EL (cell line): Measurements from ENCODE around the gene CUX1.

ENCODE experiments used
- DNase-seq: peaks from one replicate; pipeline ENCODE4 v3.0.0-alpha.2; 2016

CUX1 gene

DNA sequence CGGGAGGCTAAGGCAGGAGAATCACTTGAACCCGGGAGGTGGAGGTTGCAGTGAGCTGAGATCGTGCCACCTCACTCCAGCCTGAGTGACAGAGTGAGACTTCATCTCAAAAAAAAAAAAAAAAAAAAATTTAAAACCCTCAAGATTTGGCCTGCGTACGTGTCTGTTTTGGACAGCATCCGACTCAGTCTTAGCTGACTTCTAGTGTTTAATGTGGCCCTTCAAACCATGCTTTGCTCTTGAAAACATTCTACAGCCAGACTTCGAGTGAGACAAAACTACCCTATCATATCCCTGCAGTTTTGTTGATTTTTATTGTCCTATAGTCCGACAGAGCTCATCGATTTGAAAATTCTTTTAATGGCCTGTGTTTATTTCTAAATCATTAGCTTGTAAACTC is 242.1 kb downstream of the CUX1 start:
- DNase-seq, result no peak

DNA sequence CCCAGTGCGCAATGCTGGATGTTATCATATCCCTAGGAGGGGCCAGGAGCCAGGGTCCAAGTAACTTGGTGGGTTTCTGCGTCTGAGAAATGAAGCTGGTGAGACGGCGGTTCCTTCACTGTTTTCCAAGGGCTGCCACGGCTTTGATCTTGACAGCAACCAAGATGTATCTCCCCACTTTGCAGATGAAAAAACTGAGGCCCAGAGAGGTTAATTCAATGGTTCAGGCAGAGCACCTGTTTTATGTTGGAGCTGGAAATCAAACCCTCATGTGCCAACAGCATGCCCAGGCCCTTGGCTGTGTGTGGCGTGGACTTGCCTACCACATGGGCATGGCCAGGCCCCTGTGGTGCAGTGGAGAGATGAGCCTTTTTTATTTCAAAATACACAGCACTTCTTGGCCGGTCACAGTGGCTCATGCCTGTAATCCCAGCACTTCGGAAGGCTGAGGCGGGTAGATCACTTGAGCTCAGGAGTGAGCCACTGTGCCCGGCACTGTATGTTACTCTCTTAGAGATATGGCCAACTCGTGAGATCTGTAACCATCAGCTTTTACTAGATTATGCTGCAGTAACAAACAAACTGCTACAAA is 244.0 kb downstream of the CUX1 start:
- no peak for DNase-seq

DNA sequence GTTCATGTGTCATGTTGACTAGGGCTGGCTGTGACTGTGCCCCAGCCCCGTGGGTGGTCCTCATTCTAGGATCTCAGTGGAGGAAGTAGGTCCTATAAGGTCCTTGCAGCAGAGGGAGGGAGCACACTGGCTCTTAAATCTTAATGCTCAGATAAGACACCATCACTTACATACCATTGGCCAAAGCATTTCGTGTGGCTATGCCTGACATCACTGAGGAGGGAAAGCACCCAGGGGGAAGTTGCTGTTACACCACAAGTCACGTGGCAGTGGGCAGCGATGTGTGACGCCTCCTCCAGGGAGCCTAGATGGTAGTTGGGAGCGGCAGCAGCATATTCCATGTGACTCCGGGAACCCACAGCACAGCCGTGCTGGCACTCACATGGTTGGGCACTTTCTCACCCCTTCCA is 244.6 kb downstream of the CUX1 start:
- peak; percentile 18 for DNase-seq

DNA sequence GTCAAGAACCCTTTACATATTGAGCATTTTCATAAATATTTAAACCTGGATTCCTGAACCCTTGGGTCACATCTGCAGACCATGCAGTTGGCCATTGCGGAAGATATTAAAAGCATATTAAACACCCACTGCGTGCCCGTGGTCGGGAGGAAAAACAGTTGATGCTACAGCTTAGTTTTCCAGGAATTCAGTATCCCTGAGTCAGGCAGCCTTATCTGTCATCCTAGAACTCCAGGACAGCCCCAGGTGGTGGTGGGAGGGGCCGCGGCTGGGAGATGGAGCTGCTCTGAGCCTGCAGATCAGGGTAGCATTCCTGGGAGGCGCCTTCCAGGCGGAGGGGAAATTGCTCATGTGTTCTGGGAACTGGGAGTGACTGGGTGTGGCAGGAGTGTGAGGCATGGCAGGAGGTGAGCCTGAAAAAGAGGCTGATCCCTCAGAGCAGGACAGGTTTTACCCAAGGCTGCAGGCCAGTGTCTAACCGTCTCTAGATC is 246.3 kb downstream of the CUX1 start:
- DNase-seq, result peak; percentile 80

DNA sequence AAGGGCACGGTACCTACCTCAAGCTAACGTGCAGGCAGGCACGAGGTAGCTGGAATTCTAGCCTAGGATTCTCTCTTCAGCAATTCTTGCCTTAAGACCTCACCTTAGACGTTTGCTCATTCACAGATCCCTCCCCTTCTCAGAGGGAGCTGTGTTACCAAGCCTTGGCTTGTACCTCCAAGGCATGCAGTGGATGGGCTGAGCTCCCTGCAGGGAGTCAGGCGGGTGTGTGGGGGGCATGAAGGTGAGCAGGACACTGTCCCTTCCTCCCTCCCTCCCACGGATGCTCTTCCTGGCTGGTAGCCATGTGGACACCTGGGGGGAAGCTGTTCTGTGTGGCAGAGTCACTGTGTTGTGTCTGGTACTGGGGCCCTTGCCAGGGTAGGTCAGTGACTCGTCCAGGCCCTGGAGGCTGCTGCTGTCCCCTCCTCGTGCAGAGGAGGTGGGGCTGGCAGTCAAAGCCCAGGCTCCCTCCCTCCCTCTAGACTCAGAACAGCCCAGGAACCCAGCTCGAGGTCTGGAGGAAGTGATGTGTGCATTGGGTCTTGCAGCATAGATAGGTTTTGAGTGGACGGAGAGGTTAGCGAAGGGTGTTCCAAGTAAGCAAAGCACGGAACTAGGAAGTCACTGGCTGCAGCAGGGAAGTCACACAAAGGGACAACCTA is 247.1 kb downstream of the CUX1 start:
- peak; percentile 35 for DNase-seq

DNA sequence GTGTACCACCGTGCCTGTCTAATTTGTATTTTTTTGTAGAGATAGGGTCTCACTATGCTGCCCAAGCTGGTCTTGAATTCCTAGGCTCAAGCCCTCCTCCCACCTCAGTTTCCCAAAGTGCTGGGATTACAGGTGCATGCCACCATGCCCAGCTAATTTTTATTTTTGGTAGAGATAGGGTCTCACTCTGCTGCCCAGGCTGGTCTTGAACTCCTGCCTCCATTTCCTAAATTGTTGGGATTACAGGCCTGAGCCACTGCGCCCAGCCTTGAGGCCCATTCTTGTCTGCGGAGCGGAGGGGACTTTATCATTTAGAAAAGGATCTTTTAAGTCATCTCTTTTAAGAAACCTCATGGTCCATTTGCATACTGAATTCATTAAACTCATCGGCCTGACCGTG is 247.8 kb downstream of the CUX1 start:
- DNase-seq, result no peak

DNA sequence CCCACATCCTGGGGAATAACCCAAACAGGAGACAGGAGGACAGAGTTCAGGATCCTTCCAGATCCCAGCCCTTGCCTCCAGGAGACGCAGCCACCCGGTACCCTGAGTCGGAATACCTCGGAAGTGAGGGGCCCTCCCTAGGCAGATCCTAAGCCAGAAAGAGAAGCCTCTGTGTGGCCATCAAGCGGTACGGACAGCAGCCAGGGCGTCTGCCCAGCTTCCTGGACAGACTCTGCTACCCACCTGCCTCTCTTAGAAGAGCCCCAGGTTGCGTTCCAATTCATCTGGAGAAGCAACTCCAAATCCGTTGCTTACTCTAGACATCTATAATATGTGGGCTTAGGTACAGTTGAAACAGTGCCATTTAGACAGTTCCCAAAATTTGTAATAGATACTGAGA is 249.1 kb downstream of the CUX1 start:
- DNase-seq, result no peak

DNA sequence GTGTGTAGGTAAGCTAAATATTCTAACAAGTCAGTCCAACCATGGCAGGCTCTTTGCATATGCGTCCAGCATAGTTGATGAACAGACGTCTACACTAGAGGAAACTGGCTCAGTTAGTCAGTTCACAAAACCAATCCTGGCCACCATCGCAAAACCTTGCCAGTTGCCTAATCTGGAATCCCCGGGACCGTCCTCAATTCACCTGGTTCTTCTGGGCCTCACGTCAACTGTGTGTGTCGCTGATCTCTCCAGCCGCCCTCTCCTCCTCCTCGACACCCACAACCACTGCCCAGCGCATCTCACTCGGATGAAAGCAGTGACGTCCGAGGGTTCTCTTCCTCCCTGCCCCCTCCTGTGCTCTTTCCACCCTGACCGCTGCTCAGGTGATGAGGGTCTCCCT is 251.4 kb downstream of the CUX1 start:
- no peak for DNase-seq

DNA sequence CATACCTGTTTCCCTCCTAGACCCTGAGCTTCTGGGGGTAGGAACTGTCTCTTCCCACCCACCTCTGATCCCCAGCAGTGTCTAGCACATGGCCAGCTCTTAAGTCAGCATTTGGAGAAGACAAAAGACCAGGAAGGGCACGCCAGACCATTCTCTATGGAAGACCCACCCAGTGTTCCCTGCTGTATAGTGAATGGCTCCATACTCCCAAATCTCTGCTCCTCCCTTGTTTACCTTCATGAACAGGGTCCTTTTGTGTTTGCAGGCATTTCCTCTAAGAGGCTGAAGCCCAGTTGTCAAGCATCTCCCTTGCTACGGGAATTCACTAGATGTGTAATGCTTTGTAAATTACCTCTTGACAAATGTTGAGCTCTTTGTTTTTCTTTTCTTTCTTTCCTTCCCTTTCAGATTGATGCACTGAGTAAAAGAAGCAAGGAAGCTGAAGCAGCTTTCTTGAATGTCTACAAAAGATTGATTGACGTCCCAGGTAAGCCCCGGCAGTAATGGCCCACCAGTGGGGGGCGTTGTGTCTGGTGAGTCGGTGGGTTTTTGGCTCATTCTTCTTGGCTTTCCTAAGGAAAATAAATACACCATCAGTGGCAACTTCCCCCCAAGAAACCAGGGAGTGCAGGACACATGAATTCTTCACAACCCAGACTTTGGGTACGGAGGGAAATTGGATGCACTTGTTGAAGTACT is 252.7 kb downstream of the CUX1 start:
- DNase-seq, result no peak

DNA sequence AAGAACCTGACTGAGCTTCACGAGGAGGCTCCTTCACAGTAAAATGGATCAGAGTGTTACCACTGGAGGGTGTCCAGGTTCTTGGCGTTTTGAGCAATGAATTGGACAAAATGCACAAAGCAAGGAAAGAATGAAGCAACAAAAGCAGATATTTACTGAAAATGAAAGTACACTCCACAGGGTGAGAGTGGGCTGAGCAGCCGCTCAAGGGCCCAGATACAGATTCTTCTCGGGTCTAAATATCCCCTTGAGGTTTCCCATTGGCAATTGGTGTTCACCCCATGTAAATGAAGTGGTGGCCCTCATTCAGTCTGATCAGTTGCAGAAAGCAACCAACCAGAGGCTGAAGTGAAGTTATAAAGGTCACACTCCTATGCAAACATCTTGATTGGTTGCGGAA is 254.6 kb downstream of the CUX1 start:
- no peak for DNase-seq

DNA sequence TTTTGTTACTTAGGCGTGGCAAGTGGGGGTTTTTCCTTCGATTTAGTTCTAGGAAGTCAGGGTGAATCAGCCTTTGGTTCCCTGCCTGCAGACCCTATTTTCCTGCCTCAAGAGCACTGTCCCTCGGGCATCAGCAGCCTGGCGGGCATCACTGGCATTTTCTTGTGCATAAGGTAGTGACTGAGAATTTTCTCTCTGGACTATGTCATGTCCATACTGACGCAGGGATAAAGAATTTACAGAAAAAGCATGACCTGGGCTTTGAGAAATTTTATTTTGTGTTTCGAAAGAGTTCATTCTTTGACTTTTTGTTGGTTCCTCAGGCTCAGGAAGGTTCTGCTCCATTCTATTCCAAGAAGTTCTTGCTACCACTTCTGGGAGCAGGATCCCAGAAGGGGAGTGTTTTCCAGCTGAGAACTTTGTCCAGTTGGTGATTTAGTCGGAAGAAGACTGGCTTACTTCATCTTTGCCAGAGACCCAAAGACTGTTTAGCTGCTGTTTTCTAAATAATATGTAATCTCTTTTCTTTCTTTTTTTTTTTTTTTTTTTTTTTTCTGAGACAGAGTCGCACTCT is 255.3 kb downstream of the CUX1 start:
- peak; percentile 77 for DNase-seq

DNA sequence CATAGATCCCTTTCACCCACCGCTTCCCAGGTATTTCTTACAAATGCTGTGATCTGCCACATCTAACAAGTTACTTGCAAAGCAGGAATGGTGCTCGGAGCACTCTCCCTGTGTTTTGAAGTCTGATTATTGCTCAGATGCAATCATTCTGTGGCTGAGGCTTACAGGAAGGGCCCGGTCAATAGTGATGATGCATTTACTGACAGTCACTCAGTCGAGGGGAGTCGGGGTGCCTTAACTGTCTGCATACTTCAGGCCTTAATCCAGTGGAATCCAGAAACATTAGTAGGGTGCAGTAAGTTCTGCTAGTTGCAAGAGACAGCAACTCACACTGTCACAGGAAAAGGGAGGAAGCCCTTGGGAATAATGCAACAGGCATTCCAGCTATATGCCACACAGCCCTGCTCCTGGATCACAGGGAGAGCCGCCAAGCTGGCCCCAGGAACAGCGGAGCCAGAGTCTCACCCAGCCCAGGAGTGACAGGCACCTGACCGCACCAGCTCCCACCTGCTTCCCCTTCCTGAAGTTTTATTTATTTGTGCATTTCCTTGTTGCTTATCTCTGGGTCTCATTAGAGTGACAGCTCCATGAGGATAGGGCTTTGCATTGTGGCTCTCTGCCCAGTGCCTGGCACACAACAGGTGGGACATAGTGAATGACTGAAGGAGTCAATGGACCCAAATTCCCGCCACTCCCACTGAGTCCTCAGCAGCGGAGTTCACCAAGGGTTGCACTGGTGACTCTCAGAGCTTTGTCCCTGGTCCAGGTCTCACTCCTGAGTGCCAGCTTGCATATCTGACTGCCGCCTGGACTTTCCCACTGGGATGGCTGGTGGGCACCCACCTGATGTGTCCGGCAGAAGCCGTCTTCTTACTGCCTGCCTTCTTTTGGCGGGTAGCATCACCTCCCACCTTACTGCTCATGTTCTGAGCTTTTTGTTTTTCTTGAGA is 256.8 kb downstream of the CUX1 start:
- DNase-seq, result peak; percentile 73

DNA sequence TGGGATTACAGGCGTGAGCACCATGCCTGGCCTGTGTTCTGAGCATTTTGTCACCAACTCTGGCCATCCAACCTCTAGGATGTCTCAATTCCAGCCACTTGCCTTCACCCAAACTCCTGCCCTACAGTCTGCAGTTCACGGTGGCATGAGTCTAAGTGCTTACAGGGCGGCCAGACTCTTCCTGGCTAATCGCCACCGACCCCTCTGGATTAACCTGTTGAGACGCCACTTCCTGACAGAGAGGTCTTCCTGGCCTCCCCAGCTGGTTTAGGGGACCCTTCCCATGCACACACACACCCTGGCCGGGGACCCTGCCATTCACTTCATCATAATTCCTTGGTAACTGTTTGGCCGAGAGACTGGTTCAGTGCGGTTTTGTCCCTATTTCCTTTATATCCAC is 257.7 kb downstream of the CUX1 start:
- DNase-seq, result no peak

DNA sequence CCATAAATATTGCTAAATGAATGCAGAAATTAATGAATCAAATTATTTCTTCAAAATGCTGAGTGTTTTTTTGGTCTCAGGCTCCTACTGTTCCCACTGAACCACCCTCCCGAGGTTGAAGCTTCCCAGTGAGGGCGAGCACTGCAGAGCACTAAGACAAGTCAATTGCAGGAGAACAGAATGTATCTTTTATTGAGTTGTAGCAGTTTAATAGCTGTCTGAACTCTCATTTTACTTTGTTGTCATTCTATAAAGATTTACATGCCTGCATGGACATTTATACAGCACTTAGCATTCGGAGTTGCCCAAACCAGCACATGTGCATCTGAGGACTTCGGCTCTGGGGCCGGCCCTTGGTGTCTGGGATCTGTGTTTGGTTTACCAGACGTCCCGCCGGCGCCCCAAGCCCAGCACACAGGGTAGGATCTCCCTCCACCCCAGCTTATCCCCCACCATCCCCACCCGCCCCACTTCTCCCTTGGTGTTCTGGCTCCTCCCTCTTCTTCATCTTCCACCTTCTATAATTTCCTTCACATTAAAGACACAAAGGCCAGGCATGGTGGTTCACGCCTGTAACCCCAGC is 258.2 kb downstream of the CUX1 start:
- DNase-seq, result no peak

DNA sequence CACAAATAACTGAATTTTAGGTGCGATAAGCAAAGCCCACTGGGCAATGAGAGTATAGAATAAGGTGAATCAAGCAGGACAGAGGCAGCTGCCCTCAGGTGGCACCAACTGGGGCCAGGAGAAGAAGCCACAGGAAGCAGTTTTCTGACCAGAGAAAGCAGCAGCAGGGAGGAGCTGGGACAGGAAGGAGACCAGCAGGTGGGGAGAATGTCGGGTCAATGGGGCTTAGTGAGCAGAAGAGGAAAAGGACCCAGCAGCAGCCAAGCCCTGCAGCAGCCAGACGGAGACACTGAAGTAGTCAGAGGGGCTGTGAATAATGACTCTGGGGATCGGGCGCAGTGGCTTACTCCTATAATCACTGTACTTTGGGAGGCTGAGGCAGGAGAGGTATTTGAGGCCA is 259.7 kb downstream of the CUX1 start:
- DNase-seq, result no peak

DNA sequence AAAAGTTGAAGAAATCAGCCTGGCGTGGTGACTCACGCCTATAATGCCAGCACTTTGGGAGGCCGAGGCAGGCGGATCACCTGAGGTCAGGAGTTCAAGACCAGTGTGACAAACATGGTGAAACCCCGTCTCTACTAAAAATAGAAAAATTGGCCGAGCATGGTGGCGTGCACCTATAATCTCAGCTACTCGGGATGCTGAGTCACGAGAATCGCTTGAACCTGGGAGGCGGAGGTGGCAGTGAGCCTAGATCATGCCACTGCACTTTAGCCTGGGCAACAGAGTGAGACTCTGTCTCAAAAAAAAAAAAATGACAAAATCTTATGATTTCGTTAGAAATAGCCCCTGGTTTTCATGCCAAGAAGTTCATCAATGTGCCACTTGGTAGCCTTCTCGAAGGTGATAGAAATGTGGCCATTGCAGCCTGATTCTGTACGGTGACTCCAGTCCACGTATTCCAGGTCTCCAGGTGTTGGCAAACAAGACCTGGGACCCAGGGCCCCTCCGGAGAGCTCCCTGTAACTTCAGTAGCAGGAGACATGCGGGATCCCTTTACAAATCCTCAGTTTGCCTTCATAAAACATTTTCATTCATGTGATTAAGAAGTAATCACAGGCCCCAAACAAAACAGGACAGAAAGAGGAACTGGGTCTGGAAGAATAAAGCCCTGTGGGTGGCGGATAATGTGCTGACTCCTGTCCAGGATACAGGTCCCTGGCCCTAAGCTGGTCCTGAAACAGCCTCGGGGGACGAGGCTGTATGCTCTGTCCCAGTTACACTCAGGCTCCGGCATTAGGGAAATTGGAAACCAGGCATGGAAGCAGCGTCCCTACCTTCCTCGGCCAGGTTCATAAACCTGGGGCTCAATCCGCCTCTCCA is 262.0 kb downstream of the CUX1 start:
- DNase-seq, result no peak

DNA sequence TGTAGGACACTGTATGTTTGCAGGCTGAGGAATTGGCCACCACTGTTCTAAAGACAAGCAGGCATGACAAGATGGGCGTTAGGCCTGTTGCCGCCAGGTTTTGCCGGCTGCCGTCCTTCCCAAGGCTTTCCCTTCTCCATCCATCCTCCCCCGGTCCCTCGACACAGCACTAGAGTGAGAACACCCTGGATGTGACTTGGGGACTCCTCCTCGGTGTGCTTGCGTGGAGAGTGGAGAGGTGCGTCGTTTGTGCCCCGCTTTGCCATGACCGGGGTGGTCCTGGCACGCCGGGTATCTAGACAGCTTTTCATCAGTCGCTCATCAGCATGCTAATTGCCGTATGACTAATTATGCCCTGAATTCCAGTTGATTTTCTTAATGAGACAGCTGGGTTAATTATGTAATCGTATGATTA is 262.6 kb downstream of the CUX1 start:
- no peak for DNase-seq

DNA sequence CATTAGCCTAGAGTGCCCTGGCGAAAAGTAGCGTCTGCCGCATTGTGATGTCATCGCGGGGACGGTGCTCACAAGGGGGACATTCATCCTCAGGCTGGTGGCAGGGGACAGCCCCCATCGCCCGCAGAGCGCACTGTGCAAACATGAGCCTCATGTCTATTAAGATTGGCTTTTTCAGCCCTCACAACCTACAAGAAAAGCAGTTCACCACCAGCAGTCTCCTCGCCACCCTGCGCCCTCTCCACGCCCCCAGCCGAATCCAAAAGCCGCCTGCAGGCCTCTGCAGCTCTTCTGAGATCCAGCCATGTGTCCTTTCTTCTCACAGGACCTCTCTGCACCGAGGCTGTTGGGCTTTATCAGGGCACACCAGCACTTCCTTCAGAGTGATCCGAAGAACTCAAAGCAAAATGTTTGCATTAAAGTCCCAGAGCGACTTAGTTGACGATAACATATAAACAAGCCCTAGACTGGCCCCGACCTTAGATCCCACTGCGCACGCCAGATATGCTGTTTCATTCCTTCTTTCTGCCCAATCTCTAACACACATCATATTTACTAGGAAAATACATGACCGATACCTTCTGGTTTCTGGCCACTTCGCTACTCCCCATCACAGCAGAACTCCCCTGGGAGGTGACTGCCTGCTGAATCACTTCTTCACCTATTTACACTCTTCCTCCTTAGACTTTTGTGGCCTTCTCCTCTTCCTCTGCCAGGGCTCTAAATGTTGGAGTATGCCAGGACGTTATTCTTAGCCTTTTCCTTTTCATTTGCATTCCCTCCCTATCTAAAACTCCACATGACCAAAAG is 263.2 kb downstream of the CUX1 start:
- no peak for DNase-seq

DNA sequence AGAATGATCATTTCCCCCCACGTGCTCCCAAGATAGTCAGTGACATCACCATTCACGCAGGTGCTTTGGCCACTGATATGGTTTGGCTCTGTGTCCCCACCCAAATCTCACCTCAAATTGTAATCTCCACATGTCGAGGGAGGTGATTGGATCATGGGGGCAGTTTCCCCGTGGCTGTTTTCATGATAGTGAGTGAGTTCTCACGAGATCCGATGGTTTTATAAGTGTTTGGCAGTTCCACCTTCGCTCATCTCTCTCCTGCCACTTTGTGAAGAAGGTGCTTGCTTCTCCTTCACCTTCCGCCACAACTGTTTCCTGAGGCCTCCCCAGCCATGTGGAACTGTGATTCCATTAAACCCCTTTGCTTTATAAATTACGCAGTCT is 263.8 kb downstream of the CUX1 start:
- no peak for DNase-seq

DNA sequence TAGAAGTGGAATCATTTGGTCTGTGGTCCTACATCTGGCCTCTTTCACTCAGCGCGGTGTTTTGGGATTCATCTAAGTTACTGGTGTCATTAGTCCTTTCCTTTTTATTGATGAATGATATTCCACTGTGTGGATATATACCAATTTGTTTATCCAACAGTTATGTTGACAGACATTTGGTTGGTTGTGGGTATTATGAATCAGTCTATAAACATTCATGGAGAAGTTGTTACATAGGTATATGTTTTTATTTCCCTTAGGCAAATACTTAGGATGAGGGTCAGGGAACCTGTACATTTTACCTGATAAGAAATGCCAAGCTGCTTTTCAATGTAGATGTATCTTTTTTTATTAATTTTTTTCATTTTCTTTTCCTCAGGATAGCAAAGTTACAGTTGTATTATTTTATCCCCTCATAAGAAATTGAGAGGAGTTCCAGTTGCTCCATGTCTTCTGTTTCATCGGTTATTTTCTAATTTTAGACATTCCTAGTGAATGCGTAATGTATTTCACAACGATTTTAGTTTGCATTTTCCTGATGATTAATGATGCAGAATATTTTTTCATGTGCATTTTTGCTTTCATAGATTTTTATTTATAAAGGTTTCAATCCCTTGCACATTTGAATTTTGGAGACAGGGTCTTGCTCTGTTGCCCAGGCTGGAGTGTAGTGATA is 265.4 kb downstream of the CUX1 start:
- peak; percentile 23 for DNase-seq
